ENCODE results near the gene MADD. TPM values are rescaled to one million over a fixed set of nuclear protein-coding genes. Genes with fewer than 3 reads are reported as not detected.

Gene MADD
- total RNA-seq, 1 experiment from 2014 or later, result 41.0 TPM

DNA sequence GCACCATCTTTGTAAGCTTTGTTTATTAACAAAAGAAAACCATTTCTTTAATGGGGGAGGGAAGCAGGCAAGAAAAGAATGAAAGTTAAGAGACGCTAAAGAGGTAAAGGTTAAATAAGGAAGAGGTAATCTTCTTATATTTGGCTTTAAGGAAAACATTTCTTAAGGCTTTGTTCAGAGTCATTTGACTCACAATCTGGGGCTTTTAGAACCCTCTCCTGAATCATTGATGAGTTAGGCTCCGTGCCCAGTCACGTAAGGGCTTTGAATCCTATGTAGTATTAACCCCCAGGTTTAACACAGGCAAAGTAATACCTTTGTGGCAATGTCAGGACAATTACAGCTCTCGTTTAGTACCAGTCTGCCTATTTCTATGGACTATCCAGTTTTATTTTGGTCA lies 26.1 kb downstream of the MADD start:
- DNase-seq, result no peak
- no peaks in the 10 kb centered on the region for H3K9me3 ChIP-seq (ENCODE audit: control insufficient read depth, low read depth, low read length)
- H3K4me1 Mint-ChIP-seq, result no peaks in the 10 kb centered on the region

More for the DNA sequence above, 26.1 kb downstream of the MADD start:
- Histone ChIP-seq H3K4me1 (ENCODE audit: insufficient read depth, low read length) (no peaks in the 10 kb centered on the region), H3K4ac (ENCODE audit: low read depth, low read length) (no peak overlapping the region), H3K56ac (ENCODE audit: insufficient read length, low read depth, low read length) (no peak overlapping the region), H4K20me1 (ENCODE audit: control insufficient read depth, insufficient read depth, insufficient read length) (no peaks in the 10 kb centered on the region), H2BK20ac (ENCODE audit: low read depth, low read length, poor library complexity, severe bottlenecking) (no peak overlapping the region), H2BK120ac (ENCODE audit: low read depth, low read length, poor library complexity, severe bottlenecking) (no peak overlapping the region), H3K79me1 (ENCODE audit: insufficient read depth, low read depth, low read length, poor library complexity, severe bottlenecking) (no peaks in the 10 kb centered on the region), H3K27me3 (ENCODE audit: insufficient read depth, low read length) (no peaks in the 10 kb centered on the region), H4K8ac (replicated peaks; ENCODE audit: insufficient read length, low read depth, low read length) (no peak overlapping the region), H3K27ac (ENCODE audit: insufficient read length, low read depth, low read length) (no peak overlapping the region), H3K18ac (ENCODE audit: insufficient read length, low read depth, low read length) (no peak overlapping the region), H3T11ph (ENCODE audit: low read length) (no peak overlapping the region), H2BK12ac (ENCODE audit: insufficient read length, low read depth, low read length) (no peak overlapping the region), H3K23ac (ENCODE audit: insufficient read length, low read depth, low read length) (no peak overlapping the region), H3K79me2 (ENCODE audit: insufficient read depth, low read length) (no peaks in the 10 kb centered on the region), H3K9ac (ENCODE audit: extremely low read depth, insufficient read length, low read length) (no peak overlapping the region), H3K4me2 (ENCODE audit: insufficient read depth, insufficient read length, low read length) (no peak overlapping the region), H4K91ac (ENCODE audit: insufficient read length, low read depth, low read length) (no peak overlapping the region), H2BK5ac (ENCODE audit: insufficient read length, low read length) (no peak overlapping the region), H3K23me2 (ENCODE audit: insufficient read length, low read depth, low read length, poor library complexity, severe bottlenecking) (no peaks in the 10 kb centered on the region), H3K14ac (ENCODE audit: insufficient read depth, low read length) (no peak overlapping the region), H2BK15ac (ENCODE audit: low read depth, low read length) (no peak overlapping the region), H2AK5ac (ENCODE audit: insufficient read length, low read length) (no peak overlapping the region), H2AFZ (ENCODE audit: low read length) (no peak overlapping the region), H4K5ac (ENCODE audit: insufficient read length, low read depth, low read length) (no peak overlapping the region)
- H3K4me3 Mint-ChIP-seq, result no peak overlapping the region
- TF ChIP-seq, protein P1, sequence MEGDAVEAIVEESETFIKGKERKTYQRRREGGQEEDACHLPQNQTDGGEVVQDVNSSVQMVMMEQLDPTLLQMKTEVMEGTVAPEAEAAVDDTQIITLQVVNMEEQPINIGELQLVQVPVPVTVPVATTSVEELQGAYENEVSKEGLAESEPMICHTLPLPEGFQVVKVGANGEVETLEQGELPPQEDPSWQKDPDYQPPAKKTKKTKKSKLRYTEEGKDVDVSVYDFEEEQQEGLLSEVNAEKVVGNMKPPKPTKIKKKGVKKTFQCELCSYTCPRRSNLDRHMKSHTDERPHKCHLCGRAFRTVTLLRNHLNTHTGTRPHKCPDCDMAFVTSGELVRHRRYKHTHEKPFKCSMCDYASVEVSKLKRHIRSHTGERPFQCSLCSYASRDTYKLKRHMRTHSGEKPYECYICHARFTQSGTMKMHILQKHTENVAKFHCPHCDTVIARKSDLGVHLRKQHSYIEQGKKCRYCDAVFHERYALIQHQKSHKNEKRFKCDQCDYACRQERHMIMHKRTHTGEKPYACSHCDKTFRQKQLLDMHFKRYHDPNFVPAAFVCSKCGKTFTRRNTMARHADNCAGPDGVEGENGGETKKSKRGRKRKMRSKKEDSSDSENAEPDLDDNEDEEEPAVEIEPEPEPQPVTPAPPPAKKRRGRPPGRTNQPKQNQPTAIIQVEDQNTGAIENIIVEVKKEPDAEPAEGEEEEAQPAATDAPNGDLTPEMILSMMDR (conservative IDR thresholded peaks at IDR 0.05), result no peak
- peaks cover 0 to 8% of the 10 kb centered on the region in 2 experiments; a peak in 2 of 5 replicates for H3K9me3 Mint-ChIP-seq
- H3K27ac Mint-ChIP-seq, result no peak overlapping the region
- peaks cover 45 to 84% (median 83%) of the 10 kb centered on the region in 3 experiments for H3K36me3 Mint-ChIP-seq (ENCODE audit: insufficient read depth in 1 of 3, low read depth in 3 of 3)
- no peaks in the 10 kb centered on the region for H3K27me3 Mint-ChIP-seq (ENCODE audit: low read depth)
- no CpG with 5 or more reads among the region's 4 CpGs for whole genome bisulfite sequencing (ENCODE audit: extremely low coverage, insufficient read length, low lambda C conversion rate)
